Endodermal cell (in vitro differentiated cells): ENCODE measurements around the gene DLL1. TPM values are rescaled to one million over a fixed set of nuclear protein-coding genes. Genes with fewer than 3 reads are reported as not detected.

Experiments used
- DNase-seq: peaks from one replicate; pipeline ENCODE4 v3.0.0-alpha.2; 2017
- H3K27ac ChIP-seq: 2 replicates; pipeline ENCODE4 v1.5.1; 2013; ENCODE audit warnings: mild to moderate bottlenecking, low read depth, low read length, moderate library complexity
- H3K27me3 ChIP-seq: 2 replicates; pipeline ENCODE4 v1.6.1; 2013; ENCODE audit warnings: mild to moderate bottlenecking, low read length, moderate library complexity; ENCODE audit not compliant: insufficient read depth, control insufficient read depth, poor library complexity, severe bottlenecking
- H3K36me3 ChIP-seq: 2 replicates; pipeline ENCODE4 v1.7.0; 2013; ENCODE audit warnings: mild to moderate bottlenecking, low read length, moderate library complexity; ENCODE audit not compliant: control insufficient read depth, insufficient read depth
- H3K4me1 ChIP-seq: one replicate; pipeline ENCODE4 v1.7.0; 2013; ENCODE audit warnings: low read length; ENCODE audit not compliant: control insufficient read depth, insufficient read depth
- H3K4me3 ChIP-seq: 2 replicates; pipeline ENCODE4 v1.5.1; 2013; ENCODE audit warnings: mild to moderate bottlenecking, low read length, moderate library complexity
- H3K9ac ChIP-seq: 2 replicates; pipeline ENCODE4 v1.6.1; 2013; ENCODE audit warnings: mild to moderate bottlenecking, low read length, moderate library complexity; ENCODE audit not compliant: poor library complexity, severe bottlenecking; ENCODE audit errors: extremely low read depth
- H3K9me3 ChIP-seq: 2 replicates; pipeline ENCODE4 v1.6.1; 2013; ENCODE audit warnings: mild to moderate bottlenecking, low read length, moderate library complexity; ENCODE audit not compliant: control insufficient read depth
- H3K27ac Mint-ChIP-seq: 2 replicates; pipeline ENCODE4 v1.8.0; 2020; ENCODE audit warnings: mixed read lengths
- H3K27me3 Mint-ChIP-seq: 2 replicates; pipeline ENCODE4 v1.8.0; 2021; ENCODE audit warnings: mild to moderate bottlenecking, mixed read lengths; ENCODE audit not compliant: insufficient read depth
- H3K36me3 Mint-ChIP-seq: 2 replicates; pipeline ENCODE4 v1.8.0; 2020; ENCODE audit warnings: low read depth, mixed read lengths
- H3K4me1 Mint-ChIP-seq: 2 replicates; pipeline ENCODE4 v1.8.0; 2020; ENCODE audit warnings: mixed read lengths
- H3K4me3 Mint-ChIP-seq: 2 replicates; pipeline ENCODE4 v1.8.0; 2020; ENCODE audit warnings: mild to moderate bottlenecking, moderate library complexity, mixed read lengths
- H3K9me3 Mint-ChIP-seq: 2 replicates; pipeline ENCODE4 v1.8.0; 2020; ENCODE audit warnings: mild to moderate bottlenecking, mixed read lengths
- WGBS, 2 experiments: methylation state at CpG; one replicate each; pipeline versions ENCODE4 v1.1.5 to v1.1.7; 2013; ENCODE audit warnings: missing lambda C conversion rate in 2 of 2, mixed read lengths in 1 of 2; ENCODE audit not compliant: insufficient coverage in 1 of 2, insufficient read length in 1 of 2; 5-methylcytosine and 5-hydroxymethylcytosine counted together
- total RNA-seq, 2 donors: library from RNA; stranded (reverse); fragmentation: NEBNext Ultra II Directional in 1 of 2; extraction: Animal tissue kit (Norgen Biotek cat#: 25700) in 1 of 2; gene quantifications; 2 replicates in 1 of 2; 3 replicates in 1 of 2; pipeline ENCODE4 v1.2.1, GENCODE V29; 2021
- TF ChIP-seq, protein P1 (sequence below): fragments of 200-600 bp; sonication (generic); conservative IDR thresholded peaks from 2 replicates; pipeline ENCODE4 v1.5.0; 2021; ENCODE audit warnings: antibody characterized with exemption, mild to moderate bottlenecking

Gene DLL1
- total RNA-seq, 2 donors from 2014 or later, result 3.1 to 3.6 TPM

- no peaks in the 10 kb centered on the region for H3K27me3 ChIP-seq
- Mint-ChIP-seq H3K27ac (no peak overlapping the region), H3K9me3 (no peaks in the 10 kb centered on the region), H3K27me3 (no peaks in the 10 kb centered on the region), H3K4me3 (no peak overlapping the region), H3K4me1 (peaks cover 12% of the 10 kb centered on the region), H3K36me3 (no peaks in the 10 kb centered on the region)
- 84 to 88% methylated on average over 15 to 26 of the region's 26 CpGs for WGBS, 2 experiments
- no peak overlapping the region for H3K9ac ChIP-seq
- H3K27ac ChIP-seq, result peak overlapping the region; percentile 95
- H3K4me1 ChIP-seq, result peaks cover 6% of the 10 kb centered on the region
- TF ChIP-seq, protein P1, sequence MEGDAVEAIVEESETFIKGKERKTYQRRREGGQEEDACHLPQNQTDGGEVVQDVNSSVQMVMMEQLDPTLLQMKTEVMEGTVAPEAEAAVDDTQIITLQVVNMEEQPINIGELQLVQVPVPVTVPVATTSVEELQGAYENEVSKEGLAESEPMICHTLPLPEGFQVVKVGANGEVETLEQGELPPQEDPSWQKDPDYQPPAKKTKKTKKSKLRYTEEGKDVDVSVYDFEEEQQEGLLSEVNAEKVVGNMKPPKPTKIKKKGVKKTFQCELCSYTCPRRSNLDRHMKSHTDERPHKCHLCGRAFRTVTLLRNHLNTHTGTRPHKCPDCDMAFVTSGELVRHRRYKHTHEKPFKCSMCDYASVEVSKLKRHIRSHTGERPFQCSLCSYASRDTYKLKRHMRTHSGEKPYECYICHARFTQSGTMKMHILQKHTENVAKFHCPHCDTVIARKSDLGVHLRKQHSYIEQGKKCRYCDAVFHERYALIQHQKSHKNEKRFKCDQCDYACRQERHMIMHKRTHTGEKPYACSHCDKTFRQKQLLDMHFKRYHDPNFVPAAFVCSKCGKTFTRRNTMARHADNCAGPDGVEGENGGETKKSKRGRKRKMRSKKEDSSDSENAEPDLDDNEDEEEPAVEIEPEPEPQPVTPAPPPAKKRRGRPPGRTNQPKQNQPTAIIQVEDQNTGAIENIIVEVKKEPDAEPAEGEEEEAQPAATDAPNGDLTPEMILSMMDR, result no peak
- no peaks in the 10 kb centered on the region for H3K9me3 ChIP-seq
- no peaks in the 10 kb centered on the region for H3K36me3 ChIP-seq
- DNase-seq, result peak; percentile 76
- H3K4me3 ChIP-seq, result no peak overlapping the region
These were observed 46.0 kb downstream of the DLL1 start for GRCh38 chr6:170244721-170245474.

- H3K36me3 Mint-ChIP-seq, result no peaks in the 10 kb centered on the region
- Histone ChIP-seq H3K9me3 (no peaks in the 10 kb centered on the region), H3K9ac (peak overlapping the region; percentile 11), H3K4me3 (no peak overlapping the region), H3K27me3 (no peaks in the 10 kb centered on the region), H3K36me3 (no peaks in the 10 kb centered on the region), H3K4me1 (peaks cover 6% of the 10 kb centered on the region), H3K27ac (peak overlapping the region; percentile 95)
- peaks cover 12% of the 10 kb centered on the region for H3K4me1 Mint-ChIP-seq
- H3K27ac Mint-ChIP-seq, result no peak overlapping the region
- no peaks in the 10 kb centered on the region for H3K27me3 Mint-ChIP-seq
- WGBS, 2 experiments, result 79 to 80% methylated on average over 11 to 21 of the region's 21 CpGs
- DNase-seq, result no peak
- no peak overlapping the region for H3K4me3 Mint-ChIP-seq
- TF ChIP-seq, protein P1, result no peak
- H3K9me3 Mint-ChIP-seq, result no peaks in the 10 kb centered on the region
These were observed 47.0 kb downstream of the DLL1 start for GRCh38 chr6:170243791-170244291.

DNA sequence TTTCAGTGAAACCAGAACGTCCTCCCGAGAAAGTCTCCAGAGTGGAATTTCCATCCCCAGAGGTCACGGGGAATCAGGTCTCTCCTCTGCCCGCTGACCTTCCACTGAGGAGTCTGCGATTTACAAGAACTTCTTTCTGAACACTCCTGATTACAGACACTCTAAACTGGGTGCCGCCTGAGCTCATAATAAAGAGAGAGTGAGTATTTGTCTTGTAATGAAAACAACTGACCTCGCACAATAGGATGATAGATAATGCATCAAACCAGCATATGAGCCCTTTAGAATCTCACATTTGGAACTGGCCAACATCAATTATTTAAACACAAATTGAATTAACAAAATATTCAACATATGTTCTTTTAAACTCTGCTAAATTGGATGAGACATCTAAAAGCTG, 47.5 kb downstream of the DLL1 start:
- H3K4me1 ChIP-seq, result peaks cover 6% of the 10 kb centered on the region
- no peak overlapping the region for H3K4me3 ChIP-seq
- Mint-ChIP-seq H3K4me3 (no peak overlapping the region), H3K27me3 (no peaks in the 10 kb centered on the region), H3K4me1 (peaks cover 12% of the 10 kb centered on the region), H3K9me3 (no peaks in the 10 kb centered on the region), H3K36me3 (no peaks in the 10 kb centered on the region), H3K27ac (no peak overlapping the region)
- peak overlapping the region; percentile 95 for H3K27ac ChIP-seq
- TF ChIP-seq, protein P1, result no peak
- H3K36me3 ChIP-seq, result no peaks in the 10 kb centered on the region
- WGBS, 2 experiments, result 91 to 93% methylated on average over 5 to 7 of the region's 7 CpGs
- no peak overlapping the region for H3K9ac ChIP-seq
- no peaks in the 10 kb centered on the region for H3K9me3 ChIP-seq
- no peaks in the 10 kb centered on the region for H3K27me3 ChIP-seq
- DNase-seq, result no peak
